T-helper 17 cell (primary cell): ENCODE measurements around the gene FANCC. TPM values are rescaled to one million over a fixed set of nuclear protein-coding genes. Genes with fewer than 3 reads are reported as not detected.
A peak's percentile ranks its signal among the peaks of the same experiment; 100 is the strongest.

Source experiments
- ATAC-seq: fragments of 150-1000 bp; cut with Tn5 transposase; 2 replicates; pipeline ENCODE4 v1.10.0; 2021; ENCODE audit warnings: mild to moderate bottlenecking, moderate library complexity
- DNase-seq, 3 donors: peaks; one replicate each; pipeline versions ENCODE4 v3.0.0 to v3.0.0-alpha.2; 2020 to 2021
- H3K9me3 ChIP-seq: one replicate; pipeline ENCODE4 v1.7.0; 2013; ENCODE audit warnings: low read length, mild to moderate bottlenecking; ENCODE audit not compliant: control insufficient read depth, poor library complexity, severe bottlenecking
- H3K27ac Mint-ChIP-seq: one replicate; pipeline ENCODE4 v1.8.0; 2022; ENCODE audit warnings: mild to moderate bottlenecking, moderate library complexity, mixed read lengths
- H3K27me3 Mint-ChIP-seq: one replicate; pipeline ENCODE4 v1.8.0; 2022; ENCODE audit warnings: mixed read lengths
- H3K36me3 Mint-ChIP-seq: one replicate; pipeline ENCODE4 v1.8.0; 2022; ENCODE audit warnings: low read depth, mixed read lengths
- H3K4me1 Mint-ChIP-seq: one replicate; pipeline ENCODE4 v1.8.0; 2022; ENCODE audit warnings: mild to moderate bottlenecking, mixed read lengths
- H3K4me3 Mint-ChIP-seq: one replicate; pipeline ENCODE4 v1.8.0; 2022; ENCODE audit warnings: mild to moderate bottlenecking, moderate library complexity, mixed read lengths
- total RNA-seq, 4 donors: library from RNA in 2 of 4; stranded (reverse) in 2 of 4; gene quantifications; one replicate each; pipeline ENCODE4 v1.2.3 and lab custom pipeline; 2022 to 2026

Gene FANCC
- total RNA-seq = 1 to 10 TPM; 3.7 to 3.9 TPM
- 5.2 to 8.9 reads per million in 2 donors for total RNA-seq (lab: John Stamatoyannopoulos, UW)

GRCh38 chr9:95317119-95317892 lies at the start of gene FANCC:
Gene FANCC (minus strand): TSS chr9:95317709. CDS start chr9:95249291, 68,418 bp downstream.
- Mint-ChIP-seq H3K27ac (peak within 1 kb of the TSS; percentile 82), H3K36me3 (peaks cover 6% of the 10 kb centered on the region), H3K4me1 (peaks cover 11% of the 10 kb centered on the region), H3K4me3 (peak within 1 kb of the TSS; percentile 94), H3K27me3 (peaks cover 8% of the 10 kb centered on the region)
- peak; percentile 71 to 75 (median 74) for DNase-seq
- peak; percentile 96 for ATAC-seq
- H3K9me3 ChIP-seq = no peaks in the 10 kb centered on the region

- no peaks in the 10 kb centered on the region for H3K9me3 ChIP-seq
- DNase-seq (no peak), ATAC-seq (no peak)
- H3K27me3 Mint-ChIP-seq = peaks cover 45% of the 10 kb centered on the region
- H3K4me3 Mint-ChIP-seq = no peak overlapping the region
- H3K4me1 Mint-ChIP-seq = no peaks in the 10 kb centered on the region
- H3K27ac Mint-ChIP-seq = no peak overlapping the region
- no peaks in the 10 kb centered on the region for H3K36me3 Mint-ChIP-seq
These were observed 49.3 kb upstream of the FANCC start for GRCh38 chr9:95366731-95367325.

GRCh38 chr9:95365766-95366165 lies 48.3 kb upstream of the FANCC start:
- Mint-ChIP-seq H3K4me1 (peaks cover 3% of the 10 kb centered on the region), H3K27me3 (peaks cover 52% of the 10 kb centered on the region), H3K27ac (no peak overlapping the region), H3K4me3 (no peak overlapping the region), H3K36me3 (no peaks in the 10 kb centered on the region)
- ATAC-seq = no peak
- DNase-seq = no peak
- no peaks in the 10 kb centered on the region for H3K9me3 ChIP-seq

- H3K9me3 ChIP-seq = no peaks in the 10 kb centered on the region
- ATAC-seq = no peak
These were observed 45.7 kb upstream of the FANCC start for GRCh38 chr9:95363051-95363841.

GRCh38 chr9:95360866-95361265 lies 43.4 kb upstream of the FANCC start:
- DNase-seq = no peak
- Mint-ChIP-seq H3K4me1 (peaks cover 3% of the 10 kb centered on the region), H3K27me3 (peaks cover 50% of the 10 kb centered on the region), H3K27ac (no peak overlapping the region), H3K4me3 (no peak overlapping the region), H3K36me3 (no peaks in the 10 kb centered on the region)
- H3K9me3 ChIP-seq = no peaks in the 10 kb centered on the region
- ATAC-seq = no peak

More at GRCh38 chr9:95363051-95363841, 45.7 kb upstream of the FANCC start:
- Mint-ChIP-seq H3K27ac (no peak overlapping the region), H3K4me3 (no peak overlapping the region), H3K27me3 (peaks cover 39% of the 10 kb centered on the region), H3K36me3 (no peaks in the 10 kb centered on the region), H3K4me1 (peaks cover 3% of the 10 kb centered on the region)
- DNase-seq = no peak

- H3K9me3 ChIP-seq = no peaks in the 10 kb centered on the region
- Mint-ChIP-seq H3K4me1 (peaks cover 3% of the 10 kb centered on the region), H3K4me3 (no peak overlapping the region), H3K27me3 (peaks cover 39% of the 10 kb centered on the region), H3K36me3 (no peaks in the 10 kb centered on the region), H3K27ac (no peak overlapping the region)
- no peak for DNase-seq
- ATAC-seq = no peak
These were observed 39.8 kb upstream of the FANCC start for GRCh38 chr9:95357316-95357715.

GRCh38 chr9:95355500-95355899 lies 38.0 kb upstream of the FANCC start:
- Mint-ChIP-seq H3K4me3 (no peak overlapping the region), H3K27ac (no peak overlapping the region), H3K4me1 (no peaks in the 10 kb centered on the region), H3K27me3 (peaks cover 37% of the 10 kb centered on the region), H3K36me3 (no peaks in the 10 kb centered on the region)
- ATAC-seq (no peak), DNase-seq (no peak)
- H3K9me3 ChIP-seq = no peaks in the 10 kb centered on the region

- DNase-seq (no peak), ATAC-seq (no peak)
- H3K9me3 ChIP-seq = no peaks in the 10 kb centered on the region
- Mint-ChIP-seq H3K4me3 (no peak overlapping the region), H3K36me3 (peaks cover 6% of the 10 kb centered on the region), H3K27me3 (peaks cover 42% of the 10 kb centered on the region), H3K4me1 (peaks cover 11% of the 10 kb centered on the region), H3K27ac (no peak overlapping the region)
These were observed 33.5 kb upstream of the FANCC start for GRCh38 chr9:95351051-95351450.

GRCh38 chr9:95350266-95350665 lies 32.8 kb upstream of the FANCC start:
- Mint-ChIP-seq H3K27ac (no peak overlapping the region), H3K27me3 (peaks cover 34% of the 10 kb centered on the region), H3K4me3 (peak overlapping the region; percentile 82), H3K36me3 (peaks cover 6% of the 10 kb centered on the region), H3K4me1 (peaks cover 11% of the 10 kb centered on the region)
- no peak for DNase-seq
- H3K9me3 ChIP-seq = no peaks in the 10 kb centered on the region
- no peak for ATAC-seq

- H3K9me3 ChIP-seq = no peaks in the 10 kb centered on the region
- peaks cover 11% of the 10 kb centered on the region for H3K4me1 Mint-ChIP-seq
- peaks cover 32% of the 10 kb centered on the region for H3K27me3 Mint-ChIP-seq
- DNase-seq (no peak), ATAC-seq (no peak)
- H3K4me3 Mint-ChIP-seq = peak overlapping the region; percentile 82
- H3K27ac Mint-ChIP-seq = no peak overlapping the region
- H3K36me3 Mint-ChIP-seq = peaks cover 6% of the 10 kb centered on the region
These were observed 31.9 kb upstream of the FANCC start for GRCh38 chr9:95349091-95350038.

- peaks cover 6% of the 10 kb centered on the region for H3K36me3 Mint-ChIP-seq
- no peaks in the 10 kb centered on the region for H3K9me3 ChIP-seq
- H3K27ac Mint-ChIP-seq = no peak overlapping the region
- peaks cover 27% of the 10 kb centered on the region for H3K27me3 Mint-ChIP-seq
- H3K4me1 Mint-ChIP-seq = peaks cover 25% of the 10 kb centered on the region
- no peak overlapping the region for H3K4me3 Mint-ChIP-seq
- ATAC-seq (no peak), DNase-seq (no peak)
These were observed 28.5 kb upstream of the FANCC start for GRCh38 chr9:95346021-95346420.

GRCh38 chr9:95344735-95345325 lies 27.3 kb upstream of the FANCC start:
- no peak overlapping the region for H3K27ac Mint-ChIP-seq
- ATAC-seq (no peak), DNase-seq (no peak)
- H3K36me3 Mint-ChIP-seq = peaks cover 6% of the 10 kb centered on the region
- H3K4me1 Mint-ChIP-seq = peaks cover 24% of the 10 kb centered on the region
- H3K9me3 ChIP-seq = no peaks in the 10 kb centered on the region
- H3K4me3 Mint-ChIP-seq = no peak overlapping the region
- H3K27me3 Mint-ChIP-seq = peaks cover 15% of the 10 kb centered on the region
